IPS-20b (cell line): ENCODE data around the gene FXYD4.
"Not testable (repeated sequence)": the region's sequence is repeated elsewhere in the genome, so short reads cannot be mapped to it uniquely, and the experiment has no call there.

Source experiments
- H3K27ac ChIP-seq: one replicate; pipeline ENCODE4 v1.5.1; 2013; ENCODE audit warnings: low read length
- H3K27me3 ChIP-seq: 2 replicates; pipeline ENCODE4 v1.6.1; 2013; ENCODE audit warnings: mild to moderate bottlenecking, low read length, inconsistent platforms; ENCODE audit not compliant: insufficient read depth
- H3K36me3 ChIP-seq: 2 replicates; pipeline ENCODE4 v1.6.1; 2013; ENCODE audit warnings: low read depth, mild to moderate bottlenecking, inconsistent platforms, low read length, moderate library complexity; ENCODE audit not compliant: insufficient read depth
- H3K4me1 ChIP-seq: 2 replicates; pipeline ENCODE4 v1.6.1; 2013; ENCODE audit warnings: mild to moderate bottlenecking, control low read depth, inconsistent platforms, low read length, moderate library complexity; ENCODE audit not compliant: insufficient read depth
- H3K4me3 ChIP-seq: 2 replicates; pipeline ENCODE4 v1.5.1; 2013; ENCODE audit warnings: mild to moderate bottlenecking, low read length, inconsistent platforms
- H3K9ac ChIP-seq: 2 replicates; pipeline ENCODE4 v1.6.1; 2013; ENCODE audit warnings: low read depth, mild to moderate bottlenecking, inconsistent platforms, low read length, moderate library complexity
- H3K9me3 ChIP-seq: 2 replicates; pipeline ENCODE4 v1.6.1; 2013; ENCODE audit warnings: mild to moderate bottlenecking, low read depth, low read length, inconsistent platforms; ENCODE audit not compliant: insufficient read depth

The FXYD4 gene

DNA sequence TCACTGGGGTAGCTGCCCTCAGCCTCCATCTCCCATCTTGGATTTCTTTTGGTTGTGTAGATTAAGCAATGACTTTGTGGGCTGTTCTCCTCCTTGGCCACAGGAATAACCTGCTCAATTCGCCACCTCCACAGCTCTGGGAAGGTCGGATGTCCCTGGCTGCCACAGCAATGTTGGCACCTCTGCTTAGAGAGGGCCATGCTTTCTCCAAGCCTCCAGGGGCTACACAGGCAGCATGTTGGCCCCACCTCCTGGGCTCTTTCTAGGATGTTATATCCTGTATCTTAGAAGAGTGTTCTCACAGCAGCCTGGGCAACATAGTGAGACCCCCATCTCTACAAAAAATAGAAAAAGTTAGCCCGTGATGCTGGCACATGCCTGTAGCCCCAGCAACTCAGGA, 35.4 kb upstream of the FXYD4 start:
- Histone ChIP-seq H3K9me3 (no peaks in the 10 kb centered on the region), H3K36me3 (no peaks in the 10 kb centered on the region), H3K9ac (no peak overlapping the region; the same call in 1 of the 2 replicates), H3K4me1 (peaks cover 7% of the 10 kb centered on the region), H3K27me3 (peaks cover 17% of the 10 kb centered on the region; the same call in 1 of the 2 replicates), H3K27ac (no peak overlapping the region), H3K4me3 (no peak overlapping the region)

DNA sequence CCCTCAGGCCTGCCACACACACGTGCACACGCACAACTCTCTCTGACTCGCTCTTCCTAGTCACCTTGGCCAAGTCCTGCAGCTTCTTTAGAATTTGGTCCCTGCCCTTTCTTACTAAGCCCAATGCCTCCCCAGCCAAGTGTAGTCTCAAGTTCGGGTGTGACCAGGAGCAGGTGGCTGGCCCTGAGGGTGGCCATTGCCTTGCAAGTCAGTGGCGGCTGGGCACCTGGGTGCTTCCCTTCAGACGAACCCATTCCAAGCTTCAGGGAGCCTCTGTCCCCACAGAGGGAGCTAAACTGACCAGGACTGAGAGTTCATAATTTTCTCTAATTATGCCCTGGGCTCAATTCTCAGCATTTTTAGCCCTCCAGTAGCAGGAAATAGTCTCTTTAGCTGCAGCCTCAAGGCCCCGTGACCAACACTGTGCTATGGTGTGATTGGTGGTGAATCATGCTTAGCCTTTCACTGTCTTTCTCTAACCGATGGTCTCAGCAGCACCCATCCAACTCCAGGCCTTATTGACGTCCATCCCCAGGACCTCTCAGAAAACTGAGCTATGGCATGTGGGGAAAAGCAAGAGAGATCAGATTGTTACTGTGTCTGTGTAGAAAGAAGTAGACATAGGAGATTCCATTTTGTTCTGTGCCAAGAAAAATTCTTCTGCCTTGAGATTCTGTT, 34.7 kb upstream of the FXYD4 start:
- H3K9ac ChIP-seq: peak overlapping the region; percentile 60
- peaks cover 7% of the 10 kb centered on the region for H3K4me1 ChIP-seq
- H3K4me3 ChIP-seq: 0 out of 2 replicates have a peak overlapping the region, but pooled peaks have one; percentile 21
- no peaks in the 10 kb centered on the region for H3K36me3 ChIP-seq
- H3K27ac ChIP-seq: no peak overlapping the region
- H3K9me3 ChIP-seq: no peaks in the 10 kb centered on the region
- H3K27me3 ChIP-seq: peaks cover 17% of the 10 kb centered on the region; the same call in 1 of the 2 replicates

DNA sequence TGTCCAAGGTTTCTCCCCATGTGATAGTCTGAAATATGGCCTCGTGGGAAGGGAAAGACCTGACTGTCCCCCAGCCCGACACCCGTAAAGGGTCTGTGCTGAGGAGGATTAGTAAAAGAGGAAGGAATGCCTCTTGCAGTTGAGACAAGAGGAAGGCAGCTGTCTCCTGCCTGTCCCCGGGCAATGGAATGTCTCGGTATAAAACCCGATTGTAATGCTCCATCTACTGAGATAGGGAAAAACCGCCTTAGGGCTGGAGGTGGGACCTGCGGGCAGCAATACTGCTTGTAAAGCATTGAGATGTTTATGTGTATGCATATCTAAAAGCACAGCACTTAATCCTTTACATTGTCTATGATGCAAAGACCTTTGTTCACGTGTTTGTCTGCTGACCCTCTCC, 33.9 kb upstream of the FXYD4 start:
- peaks cover 17% of the 10 kb centered on the region; the same call in 1 of the 2 replicates for H3K27me3 ChIP-seq
- H3K9ac ChIP-seq, H3K27ac ChIP-seq, H3K4me3 ChIP-seq, H3K36me3 ChIP-seq, H3K9me3 ChIP-seq, H3K4me1 ChIP-seq: not testable (repeated sequence)

DNA sequence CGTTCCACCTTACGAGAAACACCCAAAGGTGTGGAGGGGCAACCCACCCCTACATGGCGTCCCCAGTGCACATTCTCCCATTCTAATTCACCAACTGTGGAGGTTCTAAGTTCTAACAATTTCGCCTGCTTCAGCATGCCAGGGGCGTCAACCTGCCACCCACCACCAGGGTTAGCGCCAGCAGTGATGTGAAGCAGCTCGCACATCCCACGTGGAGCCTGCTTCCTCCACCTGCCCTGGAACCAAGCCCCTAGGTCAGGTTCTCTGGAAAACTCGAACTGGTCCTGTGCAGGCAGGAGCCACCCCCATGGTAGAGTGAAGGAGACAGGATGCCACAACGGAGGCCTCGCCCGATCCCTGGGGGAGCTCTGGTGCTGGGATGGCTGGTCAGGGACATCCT, 33.3 kb upstream of the FXYD4 start:
- no peak overlapping the region for H3K27ac ChIP-seq
- no peak overlapping the region for H3K4me3 ChIP-seq
- no peaks in the 10 kb centered on the region for H3K9me3 ChIP-seq
- H3K9ac ChIP-seq: no peak overlapping the region; the same call in 1 of the 2 replicates
- H3K27me3 ChIP-seq: peaks cover 17% of the 10 kb centered on the region; the same call in 1 of the 2 replicates
- H3K36me3 ChIP-seq: no peaks in the 10 kb centered on the region
- peaks cover 7% of the 10 kb centered on the region for H3K4me1 ChIP-seq

DNA sequence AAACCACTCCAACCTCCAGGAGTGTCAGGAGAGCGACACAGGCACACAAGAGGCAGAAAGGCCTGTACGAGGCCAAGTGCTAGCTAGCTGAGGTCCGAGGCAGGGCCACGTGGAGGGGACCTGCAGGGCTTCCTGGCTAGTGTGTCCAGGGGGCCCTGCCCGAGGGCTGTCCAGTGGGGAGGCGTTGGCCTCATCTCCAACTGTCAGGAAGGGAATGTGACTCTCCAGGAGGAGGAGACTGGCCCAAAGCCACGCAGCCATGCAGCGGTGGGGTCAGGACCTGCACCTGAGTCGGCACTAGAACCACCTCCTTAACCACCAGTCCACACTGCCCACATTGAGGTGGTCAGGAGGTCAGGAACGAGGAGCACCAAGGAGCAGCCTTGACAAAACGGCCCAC, 32.3 kb upstream of the FXYD4 start:
- Histone ChIP-seq H3K9ac (no peak overlapping the region), H3K4me1 (peaks cover 7% of the 10 kb centered on the region), H3K27me3 (peaks cover 17% of the 10 kb centered on the region; the same call in 1 of the 2 replicates), H3K4me3 (no peak overlapping the region), H3K36me3 (no peaks in the 10 kb centered on the region), H3K9me3 (no peaks in the 10 kb centered on the region), H3K27ac (no peak overlapping the region)

DNA sequence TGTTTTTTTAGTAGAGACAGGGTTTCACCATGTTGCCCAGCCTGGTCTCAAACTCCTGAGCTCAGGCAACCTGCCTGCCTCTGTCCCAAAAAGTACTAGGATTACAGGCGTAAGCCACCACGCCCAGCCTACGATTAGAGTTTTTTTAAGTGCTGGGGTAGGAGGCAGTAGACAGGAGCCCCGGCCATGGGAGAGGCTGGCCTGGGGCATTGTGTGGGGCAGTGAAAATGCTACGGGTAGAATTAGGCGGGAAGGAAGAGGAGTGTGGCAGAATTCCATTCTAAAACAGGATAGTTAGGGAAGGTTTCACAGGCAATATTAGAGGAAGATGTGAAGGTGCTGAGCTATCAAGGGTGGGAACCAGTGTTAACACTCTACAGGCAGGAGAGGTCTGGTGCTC, 31.3 kb upstream of the FXYD4 start:
- Histone ChIP-seq H3K27me3 (peaks cover 17% of the 10 kb centered on the region; the same call in 1 of the 2 replicates), H3K27ac (no peak overlapping the region), H3K4me1 (peaks cover 7% of the 10 kb centered on the region), H3K9me3 (no peaks in the 10 kb centered on the region), H3K9ac (no peak overlapping the region), H3K4me3 (no peak overlapping the region), H3K36me3 (no peaks in the 10 kb centered on the region)

DNA sequence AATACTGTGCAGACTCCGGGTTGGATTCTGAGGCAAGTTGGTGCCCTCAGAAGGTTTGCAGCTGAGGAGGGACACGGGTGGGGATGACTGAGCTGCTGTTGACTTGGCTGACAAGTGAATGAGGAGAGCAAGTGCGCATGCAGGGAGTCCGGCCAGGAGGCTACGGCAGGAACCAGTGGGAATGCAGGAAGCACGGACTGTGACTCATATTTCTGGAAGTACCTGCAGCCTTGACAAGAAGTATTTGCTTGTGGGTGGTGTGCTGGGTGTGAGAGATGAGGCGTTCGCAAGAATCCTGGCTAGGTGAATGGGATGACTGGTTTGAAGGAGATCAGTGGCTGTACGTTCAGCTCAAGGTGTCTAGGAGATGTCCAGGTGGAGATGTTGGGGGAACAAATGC, 30.8 kb upstream of the FXYD4 start:
- Histone ChIP-seq H3K9ac (no peak overlapping the region), H3K9me3 (no peaks in the 10 kb centered on the region), H3K36me3 (no peaks in the 10 kb centered on the region), H3K4me3 (no peak overlapping the region), H3K27me3 (peaks cover 17% of the 10 kb centered on the region; the same call in 1 of the 2 replicates), H3K4me1 (peaks cover 7% of the 10 kb centered on the region), H3K27ac (no peak overlapping the region)

DNA sequence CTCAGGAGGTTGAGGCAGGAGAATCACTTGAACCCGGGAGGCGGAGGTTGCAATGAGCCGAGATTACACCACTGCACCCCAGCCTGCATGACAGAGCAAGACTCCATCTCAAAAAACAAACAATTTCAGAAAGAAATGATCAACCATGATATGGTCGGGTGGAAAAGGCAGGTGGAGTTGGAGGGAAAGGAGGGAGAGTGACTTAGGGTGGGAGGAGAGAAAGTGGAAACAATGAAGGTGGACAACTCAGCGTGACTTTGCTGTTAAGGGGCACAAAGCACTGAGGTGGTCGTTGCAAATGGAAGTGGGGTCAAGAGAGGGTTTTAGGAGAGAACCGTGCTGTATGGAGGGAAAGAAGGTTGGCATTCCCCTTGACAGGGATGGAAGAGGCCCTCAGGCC, 30.0 kb upstream of the FXYD4 start:
- Histone ChIP-seq H3K36me3 (no peaks in the 10 kb centered on the region), H3K9ac (no peak overlapping the region), H3K27ac (no peak overlapping the region)

DNA sequence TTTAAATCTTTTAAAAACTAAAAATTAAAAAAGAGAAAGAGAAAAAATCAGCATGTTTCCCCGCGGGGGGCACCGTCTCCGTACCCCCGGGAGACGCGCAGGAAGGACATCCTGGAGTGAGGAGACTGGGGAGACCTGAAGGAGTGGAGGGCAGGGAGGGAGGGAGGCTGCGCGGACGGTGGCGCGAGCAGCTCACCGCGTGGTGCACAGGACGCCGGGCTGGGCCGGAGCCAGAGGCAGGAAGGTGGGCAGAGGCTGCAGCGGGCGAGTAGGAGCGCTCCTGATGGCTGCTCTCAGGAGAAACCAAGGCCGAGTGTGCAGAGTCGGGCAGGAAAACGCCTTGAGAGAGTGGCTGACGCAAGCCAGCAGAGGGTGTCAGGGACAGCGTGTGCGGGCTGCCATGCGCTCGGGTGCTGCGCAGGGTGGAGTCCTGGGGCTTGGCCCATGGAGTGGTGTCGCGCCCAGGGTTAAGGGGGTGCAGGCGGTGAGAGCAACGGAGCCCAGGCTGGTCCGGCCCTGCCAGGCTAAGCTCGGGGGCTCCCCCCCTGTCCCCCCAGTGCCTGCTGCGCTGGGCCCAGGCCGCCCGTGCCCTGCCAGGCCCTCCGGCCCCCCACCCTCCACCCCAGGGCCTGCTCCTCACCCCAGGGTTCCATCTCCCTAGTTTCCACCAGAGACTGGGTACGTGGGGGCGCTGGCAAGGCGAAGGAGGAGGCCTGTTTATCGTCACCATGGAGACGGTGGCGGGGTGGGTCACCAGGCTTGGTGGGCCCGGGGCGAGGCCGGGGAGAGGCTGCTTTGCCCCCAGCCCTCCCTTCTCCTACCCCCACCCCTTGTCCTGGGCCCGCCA, 28.9 kb upstream of the FXYD4 start:
- Histone ChIP-seq H3K27ac (no peak overlapping the region), H3K9ac (no peak overlapping the region), H3K4me3 (no peak overlapping the region), H3K36me3 (no peaks in the 10 kb centered on the region), H3K27me3 (peaks cover 17% of the 10 kb centered on the region; the same call in 1 of the 2 replicates), H3K4me1 (no peaks in the 10 kb centered on the region), H3K9me3 (no peaks in the 10 kb centered on the region)

More for the DNA sequence above, 30.0 kb upstream of the FXYD4 start:
- Histone ChIP-seq H3K4me3 (no peak overlapping the region), H3K9me3 (no peaks in the 10 kb centered on the region), H3K27me3 (peaks cover 17% of the 10 kb centered on the region; the same call in 1 of the 2 replicates), H3K4me1 (peaks cover 7% of the 10 kb centered on the region)

DNA sequence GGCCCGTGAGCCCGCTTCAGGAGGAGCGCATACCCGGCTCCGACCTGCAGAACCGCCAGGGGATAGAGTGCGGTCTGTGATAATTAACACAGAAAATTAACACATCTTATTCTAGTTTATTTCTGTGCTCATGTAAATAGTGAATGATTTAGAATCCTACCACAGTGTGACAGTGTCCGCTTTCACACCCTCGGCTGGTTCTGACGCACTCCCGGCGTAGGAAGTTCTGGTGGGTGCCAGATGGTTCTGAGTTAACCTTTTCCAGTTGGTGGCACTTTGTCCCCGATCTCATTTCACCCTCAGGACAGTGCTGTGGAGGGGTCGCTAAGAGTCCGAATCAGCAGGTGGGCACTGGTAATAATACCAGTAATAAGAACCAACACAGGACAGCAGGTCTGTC, 28.3 kb upstream of the FXYD4 start:
- H3K27me3 ChIP-seq: peaks cover 16% of the 10 kb centered on the region; the same call in 1 of the 2 replicates
- H3K4me3 ChIP-seq: no peak overlapping the region
- H3K36me3 ChIP-seq: no peaks in the 10 kb centered on the region
- no peak overlapping the region for H3K9ac ChIP-seq
- H3K4me1 ChIP-seq: no peaks in the 10 kb centered on the region
- H3K27ac ChIP-seq: no peak overlapping the region
- no peaks in the 10 kb centered on the region for H3K9me3 ChIP-seq

DNA sequence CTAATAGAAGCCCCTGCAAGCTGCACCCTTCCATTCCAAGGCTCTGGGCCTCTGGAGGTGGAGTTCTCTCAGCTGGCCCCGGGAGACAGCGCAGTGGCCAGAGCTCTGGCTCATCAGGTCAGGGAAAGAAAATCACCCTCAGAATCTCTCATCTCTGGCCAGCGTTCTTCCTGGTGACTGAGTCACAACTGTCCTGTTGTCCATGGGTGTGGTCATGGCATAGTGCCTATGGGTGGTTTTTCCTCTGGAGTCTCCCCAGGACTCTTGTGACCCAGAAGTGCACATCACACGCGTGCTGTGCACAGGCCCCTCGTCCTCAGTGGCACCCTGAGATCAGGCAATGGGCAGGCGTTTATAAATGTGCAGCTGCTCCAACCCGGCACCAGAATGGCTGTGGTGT, 27.4 kb upstream of the FXYD4 start:
- no peak overlapping the region for H3K9ac ChIP-seq
- no peak overlapping the region for H3K27ac ChIP-seq
- peaks cover 7% of the 10 kb centered on the region; the same call in 1 of the 2 replicates for H3K27me3 ChIP-seq
- no peaks in the 10 kb centered on the region for H3K4me1 ChIP-seq
- no peaks in the 10 kb centered on the region for H3K36me3 ChIP-seq
- no peak overlapping the region for H3K4me3 ChIP-seq
- no peaks in the 10 kb centered on the region for H3K9me3 ChIP-seq

DNA sequence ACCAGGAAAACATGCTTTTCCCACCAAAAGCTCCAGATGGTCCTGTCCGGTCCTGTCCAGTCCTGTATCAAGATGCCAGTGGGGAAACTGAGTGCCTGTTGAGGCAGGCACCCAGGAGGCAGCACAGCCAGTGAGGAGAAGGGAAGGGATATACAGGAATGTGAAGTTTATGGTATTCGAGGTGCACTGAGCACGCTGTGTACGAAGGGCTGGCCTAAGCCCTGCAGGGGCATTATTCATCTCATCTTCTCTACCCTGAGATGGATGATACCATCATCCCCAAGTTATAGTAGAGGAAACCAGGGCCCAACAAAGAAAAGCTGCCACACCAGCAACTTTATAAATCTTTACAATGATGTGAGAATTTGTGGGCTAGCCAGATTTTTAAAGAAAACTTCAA, 23.4 kb upstream of the FXYD4 start:
- no peaks in the 10 kb centered on the region for H3K36me3 ChIP-seq
- H3K4me1 ChIP-seq: no peaks in the 10 kb centered on the region; the same call in 1 of the 2 replicates
- H3K4me3 ChIP-seq: no peak overlapping the region
- no peak overlapping the region for H3K9ac ChIP-seq
- H3K27ac ChIP-seq: no peak overlapping the region
- H3K27me3 ChIP-seq: no peaks in the 10 kb centered on the region
- H3K9me3 ChIP-seq: no peaks in the 10 kb centered on the region
